ENCODE data around the gene TSPO.
A peak's percentile ranks its signal among the peaks of the same experiment; 100 is the strongest.

Gene TSPO

DNA sequence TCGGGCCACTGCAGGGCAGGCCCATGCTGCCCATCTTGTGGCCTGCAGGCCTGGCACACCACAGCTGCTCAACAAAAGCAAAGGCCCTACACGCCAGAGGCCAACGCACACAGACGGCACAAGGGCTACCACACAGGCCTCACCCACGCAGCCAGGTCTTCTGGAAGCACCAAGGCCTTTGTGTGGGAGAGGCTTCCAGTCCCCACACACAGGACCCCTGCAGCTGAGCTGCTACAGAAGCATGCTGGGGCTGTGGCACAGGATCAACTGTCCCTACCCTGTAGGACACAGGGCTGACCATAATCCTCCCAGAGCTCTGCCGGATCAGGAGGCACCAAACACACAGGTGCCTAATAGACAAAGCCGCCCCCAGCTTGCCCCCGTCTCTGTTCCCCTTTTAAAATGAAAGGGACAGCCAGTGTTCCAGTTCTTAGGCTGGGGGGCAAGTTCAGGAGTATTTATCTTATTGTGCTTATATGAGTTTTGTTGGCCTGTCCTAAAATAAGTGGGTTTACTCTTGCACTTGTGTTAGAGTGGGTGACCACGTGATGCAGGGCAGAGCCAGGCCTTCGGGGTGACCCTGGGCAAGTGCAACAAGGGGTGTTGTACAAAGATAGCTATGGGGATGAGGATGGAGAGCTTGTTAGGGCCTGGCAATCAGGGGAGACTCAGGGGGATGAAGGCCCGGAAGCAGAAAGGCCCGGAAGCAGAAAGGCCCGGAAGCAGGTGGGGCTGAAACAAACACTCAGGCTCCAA is 30.1 kb downstream of the TSPO start:
- no peak for DNase-seq

GRCh38 chr22:43182118-43182517 is 30.8 kb downstream of the TSPO start:
- DNase-seq, result no peak

- DNase-seq, result no peak
Observed at GRCh38 chr22:43182726-43183125, 31.4 kb downstream of the TSPO start.

DNA sequence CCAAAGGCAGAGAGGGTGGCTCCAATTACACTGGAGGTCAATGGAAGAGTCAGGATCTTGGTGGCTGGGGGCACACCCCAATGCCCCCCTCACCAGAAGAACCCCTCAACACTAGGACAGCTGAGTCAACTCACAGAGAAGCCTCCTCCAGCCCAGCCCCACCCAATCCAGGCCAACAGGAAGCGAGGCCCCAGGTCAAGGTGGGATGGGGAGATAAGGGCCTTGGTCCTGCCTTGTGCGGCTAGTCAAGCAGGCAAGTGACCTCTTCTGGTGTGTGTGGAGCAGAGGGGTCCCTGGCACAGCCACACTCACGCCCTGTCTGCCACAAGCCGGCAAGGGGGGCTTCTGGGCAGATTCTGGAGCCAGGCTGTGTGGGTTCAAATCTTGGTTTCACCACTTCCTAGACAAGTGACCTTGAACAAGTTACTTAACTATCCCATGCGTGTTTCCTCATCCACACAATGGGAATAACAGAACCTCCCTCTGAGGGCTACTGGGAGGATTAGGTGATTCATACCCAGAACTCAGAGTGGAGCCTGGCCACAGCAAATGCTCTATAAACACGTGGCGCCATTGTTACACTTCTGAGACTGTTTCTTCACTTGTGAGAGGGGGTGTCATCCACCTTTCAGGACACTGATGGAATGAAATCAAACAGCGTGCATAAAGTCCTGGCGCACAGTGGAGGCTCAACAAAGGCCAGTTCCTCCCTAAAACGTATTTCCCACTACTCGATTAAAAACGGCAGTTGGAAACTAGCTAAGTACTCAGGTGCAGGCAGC is 32.3 kb downstream of the TSPO start:
- no peak for DNase-seq

- DNase-seq, result no peak
Observed at GRCh38 chr22:43185860-43186261, 34.5 kb downstream of the TSPO start.

DNA sequence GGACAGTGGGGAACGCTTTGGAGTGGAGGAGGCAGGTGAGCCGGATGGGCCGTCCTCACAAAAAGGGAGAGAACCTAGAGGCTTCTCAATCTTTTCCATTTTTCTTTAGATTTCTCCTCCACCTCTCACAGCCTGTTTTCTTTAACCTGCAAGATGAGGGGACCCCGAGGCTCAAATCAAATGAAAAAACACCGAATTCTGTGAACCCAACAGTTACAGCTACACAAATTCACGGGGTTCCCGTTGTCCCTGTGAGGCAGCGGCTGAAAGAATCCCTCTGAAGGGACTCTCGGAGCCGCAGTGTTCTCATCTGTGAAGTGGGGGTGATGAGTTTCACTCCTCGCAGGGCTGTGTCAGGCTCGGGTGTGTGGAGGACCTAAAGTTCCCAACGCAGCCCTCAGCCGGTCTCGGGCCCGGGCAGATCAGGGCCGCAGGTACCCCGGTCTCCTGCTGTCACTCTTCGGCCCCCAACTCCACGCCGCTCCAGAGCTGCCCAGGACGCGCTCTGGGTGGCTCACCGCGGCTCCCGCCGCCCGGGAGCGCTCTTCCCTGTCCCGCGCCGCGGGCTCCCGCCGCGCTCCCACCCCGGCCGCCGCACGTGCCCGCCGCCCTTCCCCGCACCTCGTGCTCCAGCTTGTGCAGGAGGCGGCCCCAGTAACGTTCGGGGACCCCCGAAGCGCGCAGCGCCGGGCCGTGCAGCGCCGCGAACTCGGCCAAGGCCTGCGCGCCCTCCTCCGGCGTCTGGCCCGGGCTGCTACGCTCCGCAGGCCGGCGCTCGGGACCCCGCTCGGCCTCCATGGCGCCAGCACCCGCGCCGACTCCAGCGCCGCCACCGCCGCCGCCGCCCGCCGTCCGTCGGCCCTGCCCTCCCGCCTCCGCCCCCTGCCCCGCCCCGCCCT is 35.2 kb downstream of the TSPO start, which contains the start of gene TTLL12:
Gene TTLL12, minus strand, starts transcription at position 863 of the 899 bp plus-strand sequence. Its CDS starts 65 bp downstream, at position 798.
- peak; percentile 3 to 24 for DNase-seq

GRCh38 chr22:43187171-43188099 is 36.1 kb downstream of the TSPO start:
- peak; percentile 83 to 91 for DNase-seq

DNA sequence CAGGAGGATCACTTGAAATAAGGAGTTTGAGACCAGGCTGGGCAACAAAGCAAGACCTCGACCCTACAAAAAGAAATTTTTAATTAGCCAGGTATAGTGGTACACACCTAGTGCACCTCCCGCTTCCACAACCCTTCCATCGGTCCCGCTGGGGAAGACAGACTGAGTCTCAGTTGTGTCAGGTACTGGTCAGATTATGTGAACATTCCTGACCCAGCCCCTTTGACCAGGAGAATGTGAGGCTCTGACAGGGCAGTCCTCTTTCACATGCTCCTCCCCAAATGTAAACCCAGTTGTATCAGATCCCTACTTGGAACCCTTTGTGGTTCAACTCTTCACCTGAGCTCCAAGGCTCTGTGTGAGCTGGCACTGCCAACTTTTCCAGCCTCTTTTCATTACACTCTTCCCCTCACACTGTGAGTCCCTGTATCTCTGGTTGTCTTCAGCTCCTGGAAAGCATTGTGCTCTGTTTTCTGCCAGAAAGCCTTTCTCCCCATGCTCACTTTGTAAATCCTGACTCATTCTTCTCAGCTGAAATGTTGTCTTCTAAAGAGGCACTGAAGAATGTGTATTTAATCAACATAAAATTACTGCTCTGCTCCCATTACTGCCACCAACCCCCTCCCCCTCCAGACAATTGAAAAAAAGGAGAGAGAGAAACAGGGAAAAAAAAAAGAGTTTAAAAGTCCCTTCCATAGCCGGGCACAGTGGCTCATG is 37.6 kb downstream of the TSPO start:
- no peak for DNase-seq

- DNase-seq, result no peak
Observed at GRCh38 chr22:43191831-43192230, 40.5 kb downstream of the TSPO start.

DNA sequence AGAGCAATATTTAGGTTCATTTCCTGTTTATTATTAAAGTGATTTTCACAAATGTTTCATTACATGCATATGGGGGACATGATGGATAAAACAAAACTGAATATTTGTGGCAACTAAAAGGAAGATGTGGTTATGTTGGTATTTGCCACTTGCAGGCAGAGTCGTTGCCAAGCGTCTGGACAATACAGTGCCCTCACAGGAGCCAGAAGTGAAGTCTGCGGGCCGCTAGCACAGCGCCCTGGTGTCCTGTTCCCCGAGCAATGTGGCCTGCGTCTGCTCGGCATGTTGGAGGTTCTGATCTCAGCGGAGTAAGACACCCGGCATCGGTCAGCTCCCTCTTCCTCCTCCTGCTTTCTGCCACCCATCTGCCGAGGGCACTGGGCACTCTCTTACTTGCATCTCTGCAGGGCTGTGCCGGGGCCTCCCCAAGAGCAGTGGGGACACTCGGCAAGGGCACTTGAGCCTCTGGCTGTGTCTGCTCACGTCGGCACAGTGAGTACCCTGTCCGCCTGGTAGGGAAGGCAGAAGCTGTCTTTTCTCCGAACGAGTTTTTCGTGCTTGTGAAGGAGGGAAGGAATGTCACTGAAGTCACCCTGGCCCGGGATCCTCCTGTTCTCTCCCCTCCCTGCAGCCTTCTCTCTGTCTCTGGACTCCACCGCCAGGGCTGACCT is 46.0 kb downstream of the TSPO start:
- no peak for DNase-seq

DNA sequence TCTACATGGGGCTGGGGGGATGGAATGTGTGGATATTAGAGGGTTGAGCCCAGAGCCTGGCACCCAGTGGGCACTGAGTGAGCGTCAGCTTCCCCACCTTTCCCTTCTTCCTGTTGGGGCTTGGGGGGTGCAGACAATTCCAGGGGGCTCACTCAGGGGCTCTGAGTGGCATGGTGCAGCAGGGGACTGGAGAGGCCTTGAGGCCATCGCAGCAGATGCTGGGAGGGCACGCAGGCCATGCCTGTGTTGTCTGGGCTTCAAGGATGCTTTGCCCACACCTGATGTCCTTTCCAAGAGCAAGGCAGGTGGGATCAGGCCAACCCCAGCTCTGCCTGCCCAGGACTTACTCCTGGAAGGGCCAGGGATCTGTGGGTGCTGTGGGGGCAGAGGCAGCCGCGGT is 46.8 kb downstream of the TSPO start:
- DNase-seq, result no peak

GRCh38 chr22:43198936-43199335 is 47.6 kb downstream of the TSPO start:
- no peak for DNase-seq

DNA sequence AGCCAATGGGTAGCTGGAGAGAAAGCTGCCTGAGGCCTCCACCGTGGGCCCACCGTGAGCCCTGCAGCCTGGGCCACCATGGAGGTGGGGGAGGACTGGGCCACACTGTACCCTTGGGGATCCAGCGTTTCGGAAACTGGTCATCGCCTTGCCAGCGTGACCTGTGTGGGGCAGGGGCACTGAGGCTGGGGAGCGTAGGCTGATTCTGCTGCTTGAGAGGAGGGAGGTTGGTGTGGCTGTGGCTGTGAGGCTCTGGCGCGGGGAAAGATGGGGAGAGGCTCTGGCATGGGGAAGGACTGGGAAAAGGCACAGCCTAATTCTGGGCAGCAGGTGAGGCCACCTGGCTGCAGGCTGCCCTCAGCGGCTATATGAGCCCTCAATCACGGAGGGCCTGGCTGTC is 48.2 kb downstream of the TSPO start:
- no peak for DNase-seq

GRCh38 chr22:43200031-43200430 is 48.7 kb downstream of the TSPO start:
- no peak for DNase-seq

GRCh38 chr22:43200555-43200954 is 49.2 kb downstream of the TSPO start:
- no peak for DNase-seq

GRCh38 chr22:43201486-43202219 is 50.3 kb downstream of the TSPO start:
- no peak for DNase-seq

DNA sequence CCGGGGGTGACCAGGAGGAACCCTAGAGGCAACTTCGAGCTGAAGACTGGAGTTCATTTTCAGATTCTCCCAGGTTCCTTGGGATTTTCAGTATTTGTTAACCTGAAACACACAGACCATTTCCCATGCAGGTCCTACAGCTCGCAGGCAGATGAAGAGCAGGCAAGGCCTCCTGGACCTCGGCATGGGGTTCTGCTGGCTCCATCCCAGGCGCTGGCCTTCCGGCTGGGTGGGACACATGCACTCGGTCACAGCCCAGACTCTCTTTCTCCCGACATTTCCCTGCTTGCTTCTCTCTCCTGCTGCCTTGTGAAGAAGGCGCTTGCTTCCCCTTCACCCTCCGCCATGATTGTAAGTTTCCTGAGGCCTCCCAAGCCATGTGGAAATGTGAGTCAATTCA is 51.0 kb downstream of the TSPO start:
- no peak for DNase-seq

DNA sequence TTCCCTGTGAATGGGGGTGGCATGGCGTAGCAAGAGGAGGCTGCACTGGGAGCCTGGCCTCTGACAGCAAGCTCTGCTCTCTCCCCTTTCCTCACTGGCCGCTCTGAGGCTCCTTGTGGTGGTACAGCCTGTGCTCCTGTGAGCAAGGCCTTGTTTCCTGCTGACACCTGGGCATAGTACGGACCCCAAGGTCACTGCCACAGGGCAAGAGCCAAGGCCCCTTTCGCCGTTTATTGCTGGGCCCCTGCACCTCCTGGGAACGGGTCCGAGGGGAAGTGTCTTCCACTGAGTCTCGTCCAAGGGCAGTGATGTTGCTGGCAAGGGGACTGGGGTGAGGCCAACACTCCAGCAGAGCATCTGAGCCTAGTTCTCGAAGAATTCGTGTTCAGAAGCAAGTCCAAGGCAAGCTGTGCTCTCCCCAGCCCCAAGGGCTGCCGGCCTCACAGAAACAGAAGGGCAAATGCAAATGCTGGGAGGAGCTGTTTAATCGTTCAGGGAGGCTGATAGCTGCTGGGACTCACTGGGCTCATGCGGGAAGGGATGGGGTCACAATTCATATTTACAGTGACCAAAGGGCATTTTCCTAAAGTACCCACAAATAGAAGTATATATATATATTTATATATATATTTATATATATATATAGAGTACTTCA is 51.5 kb downstream of the TSPO start:
- DNase-seq, result no peak

DNA sequence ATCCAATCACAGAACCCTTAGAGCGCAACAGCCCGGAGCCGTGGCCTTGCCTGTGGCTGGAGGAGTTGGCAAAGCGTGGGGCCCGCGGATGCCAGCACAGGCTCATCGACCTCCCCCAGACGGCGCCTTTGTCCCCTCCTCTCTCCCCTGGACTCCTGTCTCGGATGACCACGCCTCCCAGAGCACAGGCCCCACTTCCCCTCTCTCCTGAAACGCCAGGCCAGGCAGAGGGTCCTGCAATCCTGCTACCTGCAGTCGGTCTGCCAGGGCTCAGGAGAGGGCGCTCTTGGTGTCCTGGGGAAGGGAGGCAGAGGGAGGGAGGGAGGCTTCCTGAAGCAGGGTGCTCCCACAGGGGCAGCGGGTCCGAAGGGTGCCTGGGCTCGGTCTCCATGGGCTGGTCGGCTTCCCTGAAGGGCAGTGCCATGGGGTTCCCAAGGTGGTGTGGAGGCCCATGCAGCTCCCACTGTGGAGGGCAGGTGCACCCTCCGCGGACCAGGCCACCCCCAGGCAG is 52.2 kb downstream of the TSPO start:
- DNase-seq, result no peak

Data from hippocampal formation (tissue), 2 donors.